Posterior cingulate gyrus (tissue), 11 donors: ENCODE results near the gene ZYG11A.
A peak's percentile ranks its signal among the peaks of the same experiment; 100 is the strongest.
"Not testable (repeated sequence)": the region's sequence is repeated elsewhere in the genome, so short reads cannot be mapped to it uniquely, and the experiment has no call there.

ENCODE experiments used
- DNase-seq, 10 donors: peaks; one replicate each; pipeline versions ENCODE4 v3.0.0 to v3.0.0-alpha.2; 2020 to 2021; ENCODE audit warnings: mixed read lengths in 3 of 10
- intact Hi-C: fragments of 100-400 bp; cut with DNase I; formaldehyde crosslinking; loops from one replicate; pipeline ENCODE4 v1.15.1; 2023

Gene ZYG11A

DNA sequence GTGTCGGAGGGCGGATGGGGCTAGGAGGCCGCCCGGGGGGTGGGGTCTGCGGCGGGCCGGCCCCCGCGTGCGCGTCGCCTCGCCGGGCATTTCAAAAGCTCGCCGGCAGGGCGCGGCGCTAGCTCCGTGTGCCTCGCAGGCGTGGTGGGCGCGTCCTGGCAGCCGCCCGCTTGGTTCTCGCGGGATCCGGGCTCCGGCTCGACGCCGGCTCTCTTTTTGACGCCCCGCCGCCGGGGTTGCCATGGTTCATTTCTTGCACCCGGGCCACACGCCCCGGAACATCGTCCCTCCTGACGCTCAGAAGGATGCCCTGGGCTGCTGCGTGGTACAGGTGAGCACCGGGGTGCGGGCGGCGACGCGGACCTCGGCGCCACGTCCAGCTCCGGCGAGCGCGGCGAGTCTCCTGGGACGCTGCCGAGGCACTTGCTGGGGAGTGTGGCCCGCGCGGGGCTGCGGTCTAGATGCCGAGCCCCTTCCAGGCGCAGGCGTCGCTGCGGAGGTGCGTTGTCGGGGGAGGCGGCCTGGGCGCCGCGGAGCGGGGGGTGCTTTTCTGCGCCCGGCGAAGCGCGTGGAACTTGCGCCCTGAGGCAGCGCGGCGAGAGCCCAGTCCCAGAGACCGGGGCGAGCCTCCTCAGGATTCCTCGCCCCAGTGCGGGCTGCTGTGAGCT, at the start of gene ZYG11A:
ZYG11A (plus strand) TSS at position 118 of the 668 bp plus-strand sequence; CDS start at position 242, 124 bp downstream.
- DNase-seq = peak in 1 of 10 donors; percentile 56
- intact Hi-C loops = no loop called here

DNA sequence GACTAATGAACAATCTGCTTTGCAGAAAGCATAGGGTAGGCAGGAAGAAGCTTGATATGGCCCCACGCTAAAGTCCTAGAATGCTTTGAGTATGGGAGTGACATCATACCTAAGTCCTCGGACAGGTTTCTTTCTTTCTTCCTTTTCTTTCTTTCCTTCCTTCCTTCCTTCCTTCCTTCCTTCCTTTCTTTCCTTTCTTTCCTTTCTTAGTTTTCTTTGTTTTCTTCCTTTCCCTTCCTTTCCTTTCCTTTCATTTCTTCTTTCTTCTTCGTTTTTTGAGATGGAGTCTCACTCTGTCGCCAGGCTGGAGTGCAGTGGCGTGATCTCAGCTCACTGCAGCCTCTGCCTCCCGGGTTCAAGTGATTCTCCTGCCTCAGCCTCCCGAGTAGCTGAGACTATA, 48.8 kb upstream of the ZYG11A start:
- intact Hi-C loops, DNase-seq: not testable (repeated sequence)

DNA sequence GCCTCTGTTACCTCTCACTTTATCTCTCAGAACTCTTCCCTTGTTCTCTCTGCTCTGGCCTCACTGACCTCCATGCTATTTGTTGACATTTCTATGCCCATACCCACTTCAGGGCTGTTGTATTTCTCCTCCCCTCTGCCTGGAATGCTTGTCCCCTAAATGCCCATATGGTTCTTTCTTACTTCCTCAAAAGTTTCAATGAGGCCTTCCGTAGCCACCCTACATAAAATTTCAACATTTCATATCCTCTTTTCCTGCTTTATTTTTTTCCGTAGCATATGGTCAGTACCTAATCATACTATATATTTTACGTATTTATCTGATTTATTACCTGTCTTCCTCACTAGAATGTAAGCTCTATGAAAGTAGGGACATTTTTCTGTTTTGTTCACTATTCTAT, 47.1 kb upstream of the ZYG11A start:
- intact Hi-C loops = no loop called here
- DNase-seq = no peak

DNA sequence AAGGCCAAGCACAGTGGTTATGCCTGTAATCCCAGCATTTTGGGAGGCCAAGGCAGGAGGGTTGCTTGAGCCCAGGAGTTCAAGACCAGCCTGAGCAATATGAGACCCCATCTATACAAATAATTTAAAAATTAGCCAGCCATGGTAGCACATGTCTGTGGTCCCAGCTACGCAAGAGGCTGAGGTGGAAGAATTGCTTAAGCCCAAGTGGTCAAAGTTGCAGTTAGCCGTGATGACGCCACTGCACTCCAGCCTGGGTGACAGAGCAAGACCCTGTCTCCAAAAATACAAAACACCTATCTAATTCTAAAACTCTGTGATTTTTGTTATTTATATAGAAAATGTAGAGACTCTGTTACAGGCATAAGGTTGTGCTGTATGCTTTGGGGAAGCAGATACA, 44.2 kb upstream of the ZYG11A start:
- intact Hi-C loops = no loop called here
- no peak for DNase-seq

DNA sequence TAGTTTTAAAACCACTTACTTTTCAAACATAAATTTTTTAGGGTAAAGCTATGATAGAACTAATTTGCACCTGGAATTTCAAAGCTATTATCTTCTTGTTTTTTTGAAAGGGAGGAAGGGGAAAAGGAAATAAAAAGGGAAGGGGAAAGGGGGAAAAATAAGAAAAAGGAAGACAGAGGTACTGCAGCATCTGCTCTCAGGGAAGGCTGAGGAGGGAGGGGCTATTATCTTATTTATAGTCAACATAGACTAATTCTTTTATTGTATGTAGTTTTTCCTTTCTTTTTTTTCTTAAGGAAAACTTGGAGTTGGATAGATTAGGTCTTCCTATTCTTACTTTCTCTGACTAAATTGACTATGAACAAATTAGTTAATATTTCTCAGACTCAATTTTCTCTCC, 41.5 kb upstream of the ZYG11A start:
- intact Hi-C loops = no loop called here
- no peak for DNase-seq

DNA sequence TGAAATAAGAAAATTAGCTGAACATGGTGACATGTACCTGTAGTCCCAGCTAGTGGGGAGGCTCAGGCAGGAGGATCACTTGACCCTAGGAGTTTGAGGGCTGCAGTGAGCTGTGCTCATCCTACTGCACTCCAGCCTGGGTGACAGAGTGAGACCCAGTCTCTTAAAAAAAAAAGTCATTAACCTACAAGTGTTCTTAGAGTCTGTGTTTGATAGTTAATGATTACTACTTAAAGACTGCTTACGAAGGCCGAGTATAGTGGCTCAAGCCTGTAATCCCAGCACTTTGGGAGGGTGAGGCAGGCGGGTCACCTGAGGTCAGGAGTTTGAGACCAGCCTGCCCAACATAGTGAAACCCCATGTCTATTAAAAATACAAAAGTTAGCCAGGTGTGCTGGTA, 38.5 kb upstream of the ZYG11A start:
- intact Hi-C loops, DNase-seq: not testable (repeated sequence)

DNA sequence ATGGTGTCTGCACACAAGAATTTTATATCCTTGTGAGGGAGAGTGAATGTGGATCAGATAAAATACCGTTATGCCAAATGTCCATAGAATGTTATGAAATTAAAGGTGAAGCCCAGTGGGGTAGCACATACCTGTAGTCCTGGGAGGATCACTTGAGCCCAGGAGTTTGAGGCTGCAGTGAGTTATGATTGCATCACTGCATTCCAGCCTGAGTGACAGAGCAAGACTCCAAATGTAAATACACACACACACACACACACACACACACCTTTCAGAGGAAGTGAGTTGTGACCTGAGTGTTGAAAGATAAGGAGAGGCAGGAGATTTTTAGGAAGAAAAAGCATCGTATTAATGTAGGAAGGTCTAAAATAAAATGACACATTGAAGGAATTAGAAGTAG, 28.1 kb upstream of the ZYG11A start:
- intact Hi-C loops = no loop called here
- no peak for DNase-seq

DNA sequence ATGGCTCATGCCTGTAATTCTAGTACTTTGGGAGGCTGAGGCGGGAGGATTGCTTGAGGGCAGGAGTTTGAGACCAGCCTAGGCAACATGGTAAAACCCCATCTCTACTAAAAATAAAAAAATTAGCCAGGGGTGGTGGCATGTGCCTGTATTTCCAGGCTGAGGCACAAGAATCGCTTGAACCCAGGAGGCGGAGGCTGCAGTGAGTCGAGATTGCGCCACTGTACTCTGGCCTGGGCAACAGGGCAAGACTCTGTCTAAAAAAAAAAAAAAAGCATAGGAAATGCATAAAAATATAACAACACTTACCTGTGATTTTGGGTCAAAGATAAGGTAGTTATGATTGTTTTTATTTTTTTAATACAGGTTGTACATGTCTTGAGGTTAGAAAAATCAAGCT, 21.7 kb upstream of the ZYG11A start:
- intact Hi-C loops, DNase-seq: not testable (repeated sequence)

DNA sequence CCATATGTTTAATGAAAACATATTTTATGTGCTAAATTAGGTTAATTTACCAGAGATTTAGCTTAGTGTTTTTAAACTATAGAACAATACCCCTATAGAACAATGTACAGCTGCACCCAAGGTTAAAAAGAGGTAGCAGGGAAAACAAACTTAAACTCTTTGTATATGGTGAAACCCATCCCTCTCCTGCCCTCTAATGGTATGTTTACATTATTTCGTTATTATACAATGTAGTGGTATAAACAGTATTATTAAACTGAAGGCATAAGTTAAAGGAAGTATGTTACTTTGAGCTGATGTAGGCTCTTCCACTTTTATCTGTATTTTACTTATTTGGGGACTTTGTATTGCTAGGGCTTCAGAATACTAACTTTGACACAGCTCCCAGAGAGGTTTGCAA, 16.7 kb upstream of the ZYG11A start:
- DNase-seq = no peak
- intact Hi-C loops = no loop called here

DNA sequence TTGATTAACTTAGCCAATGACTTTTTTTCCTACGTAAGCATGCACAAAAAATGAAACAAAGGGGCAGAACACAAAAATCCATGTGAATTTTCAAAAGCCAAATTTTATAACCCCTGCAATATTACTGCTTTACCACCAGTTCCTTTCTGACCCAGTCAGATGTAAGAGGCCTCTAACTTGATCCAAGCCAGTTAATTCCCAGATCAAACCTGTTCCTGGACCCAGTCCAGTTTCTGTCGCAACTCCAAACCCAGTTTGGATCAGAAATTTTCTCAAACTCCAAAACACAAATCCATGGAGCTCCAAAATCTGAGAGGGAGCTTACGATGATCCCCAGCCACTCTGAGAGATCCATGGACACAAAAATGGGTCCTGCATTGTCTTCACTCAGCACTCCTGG, 7.8 kb upstream of the ZYG11A start:
- DNase-seq = no peak
- intact Hi-C loops = no loop called here

DNA sequence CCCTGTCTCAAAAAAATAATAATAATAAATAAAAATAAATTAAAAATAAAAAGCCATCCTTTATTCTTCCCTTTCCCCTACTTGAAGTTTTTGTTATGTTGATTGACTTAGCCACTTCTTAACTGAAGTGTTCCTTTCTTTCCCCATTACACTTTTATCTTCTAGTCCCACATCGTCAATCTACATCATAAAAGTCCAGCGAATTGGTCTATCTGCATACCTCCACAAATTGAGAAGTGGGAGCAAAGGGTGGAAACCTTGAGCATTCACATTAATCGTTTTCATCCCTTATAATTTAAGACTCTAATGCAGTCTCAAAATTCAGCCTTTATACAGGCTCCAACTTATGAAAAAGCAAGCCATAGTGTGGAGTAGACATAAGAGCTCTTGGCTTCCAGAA, 6.5 kb upstream of the ZYG11A start:
- DNase-seq = no peak
- intact Hi-C loops = no loop called here

DNA sequence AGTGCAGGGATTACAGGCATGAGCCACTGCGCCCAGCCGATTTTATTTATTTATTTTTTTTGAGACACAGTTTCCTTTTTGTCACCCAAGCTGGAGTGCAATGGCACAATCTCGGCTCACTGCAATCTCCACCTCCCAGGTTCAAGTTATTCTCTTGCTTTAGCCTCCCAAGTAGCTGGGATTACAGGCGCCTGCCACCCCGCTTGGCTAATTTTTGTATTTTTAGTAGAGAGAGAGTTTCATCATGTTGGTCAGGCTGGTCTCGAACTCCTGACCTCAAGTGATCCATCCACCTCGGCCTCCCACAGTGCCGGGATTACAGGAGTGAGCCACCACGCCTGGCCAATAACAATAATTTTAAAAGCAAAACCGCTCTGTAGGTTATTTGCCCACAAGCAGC, 3.4 kb upstream of the ZYG11A start:
- peak in 1 of 10 donors; percentile 15 for DNase-seq
- intact Hi-C loops = not testable (repeated sequence)

DNA sequence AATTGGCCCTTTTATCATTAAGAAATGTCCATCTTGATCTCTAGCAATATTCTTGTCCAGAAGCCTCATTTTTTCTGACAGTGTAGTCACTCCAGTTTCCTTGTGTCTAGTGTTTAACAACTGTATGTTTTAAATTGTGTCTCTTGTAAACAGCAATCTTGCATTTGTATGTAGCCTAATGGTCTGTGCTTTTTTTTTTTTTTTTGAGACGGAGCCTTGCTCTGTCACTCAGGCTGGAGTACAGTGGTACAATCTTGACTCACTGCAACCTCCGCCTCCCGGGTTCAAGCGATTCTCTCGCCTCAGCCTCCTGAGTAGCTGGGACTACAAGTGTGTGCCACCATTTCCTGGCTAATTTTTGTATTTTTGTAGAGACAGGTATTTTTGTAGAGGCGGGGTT, 2.6 kb downstream of the ZYG11A start:
- intact Hi-C loops, DNase-seq: not testable (repeated sequence)

DNA sequence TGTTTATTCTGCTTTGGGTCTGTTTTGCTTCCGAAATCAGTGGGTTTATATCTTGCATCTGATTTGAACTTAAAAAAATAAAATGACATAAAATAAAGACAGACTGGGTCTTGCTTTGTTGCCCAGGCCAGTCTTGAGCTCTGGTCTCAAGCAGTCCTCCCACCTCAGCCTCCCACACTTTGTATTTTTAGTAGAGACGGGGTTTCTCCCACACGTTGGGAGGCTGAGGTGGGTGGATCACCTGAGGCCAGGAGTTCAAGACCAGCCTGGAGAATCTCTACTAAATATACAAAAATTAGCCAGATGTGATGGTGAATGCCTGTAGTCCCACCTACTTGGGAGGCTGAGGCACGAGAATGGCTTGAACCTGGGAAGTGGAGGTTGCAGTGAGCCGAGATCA, 5.9 kb downstream of the ZYG11A start:
- DNase-seq = no peak
- intact Hi-C loops = no loop called here

DNA sequence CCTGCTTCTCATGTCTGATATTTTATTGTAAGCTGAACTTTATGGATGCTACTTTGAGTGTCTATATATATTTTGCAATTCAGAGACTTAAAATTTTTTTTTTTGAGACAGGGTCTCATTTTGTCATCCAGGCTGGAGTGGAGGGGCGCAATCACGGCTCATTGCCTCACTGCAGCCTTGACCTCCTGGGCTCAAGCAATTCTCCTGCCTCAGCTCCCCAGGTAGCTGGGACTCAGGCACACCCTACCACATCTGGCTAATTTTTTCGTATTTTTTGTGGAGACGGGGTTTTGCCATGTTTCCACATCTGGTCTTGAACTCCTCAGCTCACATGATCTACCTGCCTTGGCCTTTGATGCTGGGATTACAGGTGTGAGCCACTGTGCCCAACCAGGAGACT, 8.4 kb downstream of the ZYG11A start:
- intact Hi-C loops = no loop called here
- DNase-seq = peak in 1 of 10 donors; percentile 53

DNA sequence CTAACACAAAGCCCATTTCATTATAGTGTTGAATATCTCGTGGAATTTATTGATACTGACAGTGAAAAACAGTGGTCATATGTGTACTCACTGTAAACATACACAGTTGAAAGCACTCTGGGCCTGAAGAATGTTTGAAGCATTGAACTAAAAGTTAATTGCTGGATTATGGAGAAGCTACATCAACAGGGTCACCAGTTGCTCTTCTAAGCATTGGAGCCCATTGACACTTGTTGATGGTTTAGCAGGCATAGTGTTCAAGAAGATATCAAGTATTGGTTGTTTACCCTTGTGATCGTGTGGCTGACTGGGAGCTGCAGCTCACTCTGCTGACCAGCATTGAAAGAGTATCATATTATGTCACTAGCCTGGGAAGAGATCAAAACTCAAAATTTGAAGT, 10.3 kb downstream of the ZYG11A start:
- no peak for DNase-seq
- intact Hi-C loops = no loop called here

DNA sequence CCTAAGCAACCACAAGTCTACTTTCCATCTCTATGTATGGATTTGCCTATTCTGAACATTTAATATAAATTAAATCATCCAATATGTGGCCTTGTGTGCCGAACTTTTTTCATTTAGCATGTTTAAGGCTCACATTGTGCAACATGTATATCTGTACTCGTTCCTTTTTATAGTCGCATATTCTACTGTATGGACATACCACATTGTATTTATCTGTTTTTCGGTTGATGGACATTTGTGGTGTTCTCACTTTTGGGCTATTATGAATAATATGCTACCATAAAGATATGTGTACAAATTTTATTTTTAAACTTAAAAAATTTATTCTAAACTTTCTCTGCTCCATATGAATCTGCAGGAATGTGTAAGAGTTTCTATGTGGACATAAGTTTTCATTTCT, 13.0 kb downstream of the ZYG11A start:
- intact Hi-C loops = no loop called here
- no peak for DNase-seq

DNA sequence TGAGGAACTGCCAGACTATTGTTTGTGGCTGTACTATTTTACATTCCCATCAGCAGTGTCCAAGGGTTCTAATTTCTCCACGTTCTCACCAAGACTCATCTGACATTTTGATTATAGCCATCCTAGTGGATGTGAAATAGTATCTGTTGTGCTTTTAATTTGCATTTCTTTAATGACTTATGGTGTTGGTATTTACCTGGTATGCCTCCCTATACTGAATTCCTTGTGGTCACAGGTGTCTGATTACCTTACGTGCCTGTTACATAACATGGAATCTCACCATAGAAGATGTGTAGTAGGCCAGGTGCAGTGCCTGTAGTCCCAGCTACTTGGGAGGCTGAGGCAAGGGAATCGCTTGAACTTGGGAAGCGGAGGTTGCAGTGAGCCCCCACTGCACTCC, 13.5 kb downstream of the ZYG11A start:
- DNase-seq = no peak
- intact Hi-C loops = no loop called here

DNA sequence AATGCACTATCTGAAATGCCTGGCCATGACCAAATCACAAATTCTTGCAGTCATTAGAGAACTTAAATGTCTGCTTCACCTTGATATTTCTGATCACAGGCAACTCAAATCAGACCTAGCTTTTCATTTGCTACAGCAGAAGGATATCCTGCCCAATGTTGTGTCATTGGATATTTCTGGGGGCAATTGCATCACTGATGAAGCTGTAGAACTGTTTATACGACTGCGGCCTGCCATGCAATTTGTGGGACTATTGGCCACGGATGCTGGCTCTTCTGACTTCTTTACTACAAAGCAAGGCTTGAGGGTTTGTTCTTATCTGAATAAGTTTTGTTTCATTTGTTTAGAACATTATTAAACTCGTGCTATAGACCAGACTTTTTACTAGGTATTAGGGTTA, 14.9 kb downstream of the ZYG11A start:
- intact Hi-C loops = no loop called here
- DNase-seq = no peak

DNA sequence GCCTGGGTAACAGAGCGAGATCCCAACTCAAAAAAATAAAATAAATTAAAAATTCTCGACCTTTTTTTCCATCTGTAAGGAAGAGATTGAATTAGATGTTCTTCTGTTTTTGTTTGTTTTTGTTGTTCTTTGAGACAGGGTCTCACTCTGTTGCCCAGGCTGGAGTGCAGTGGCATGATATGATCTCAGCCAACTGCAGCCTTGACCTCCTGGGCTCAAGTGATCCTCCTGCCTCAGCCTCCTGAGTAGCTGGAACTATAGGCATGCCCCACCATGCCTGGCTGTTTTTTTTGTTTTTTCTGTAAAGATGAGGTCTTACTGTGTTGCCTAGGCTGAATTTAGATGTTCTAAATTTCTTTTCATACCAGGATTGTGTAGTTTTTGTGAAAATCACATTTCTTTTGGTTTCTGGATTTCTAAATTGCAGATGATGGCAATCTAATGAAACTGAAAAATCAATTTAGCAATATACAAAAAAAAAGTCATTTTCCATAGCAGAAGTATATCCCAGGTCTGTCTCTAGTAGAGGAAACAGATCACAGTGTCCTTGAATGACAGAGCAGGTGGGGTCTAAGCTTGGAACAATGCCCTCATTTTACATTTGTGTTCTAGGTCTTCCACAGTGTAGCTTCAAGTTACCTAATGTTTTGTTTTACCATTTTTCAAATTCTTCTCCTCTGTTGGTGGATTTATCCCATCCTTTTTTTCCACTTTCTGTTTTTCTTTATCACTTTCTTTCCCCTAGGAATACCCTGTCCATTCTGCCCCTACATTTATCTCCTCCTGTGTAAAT, 20.3 kb downstream of the ZYG11A start:
- no peak for DNase-seq
- intact Hi-C loops = no loop called here

DNA sequence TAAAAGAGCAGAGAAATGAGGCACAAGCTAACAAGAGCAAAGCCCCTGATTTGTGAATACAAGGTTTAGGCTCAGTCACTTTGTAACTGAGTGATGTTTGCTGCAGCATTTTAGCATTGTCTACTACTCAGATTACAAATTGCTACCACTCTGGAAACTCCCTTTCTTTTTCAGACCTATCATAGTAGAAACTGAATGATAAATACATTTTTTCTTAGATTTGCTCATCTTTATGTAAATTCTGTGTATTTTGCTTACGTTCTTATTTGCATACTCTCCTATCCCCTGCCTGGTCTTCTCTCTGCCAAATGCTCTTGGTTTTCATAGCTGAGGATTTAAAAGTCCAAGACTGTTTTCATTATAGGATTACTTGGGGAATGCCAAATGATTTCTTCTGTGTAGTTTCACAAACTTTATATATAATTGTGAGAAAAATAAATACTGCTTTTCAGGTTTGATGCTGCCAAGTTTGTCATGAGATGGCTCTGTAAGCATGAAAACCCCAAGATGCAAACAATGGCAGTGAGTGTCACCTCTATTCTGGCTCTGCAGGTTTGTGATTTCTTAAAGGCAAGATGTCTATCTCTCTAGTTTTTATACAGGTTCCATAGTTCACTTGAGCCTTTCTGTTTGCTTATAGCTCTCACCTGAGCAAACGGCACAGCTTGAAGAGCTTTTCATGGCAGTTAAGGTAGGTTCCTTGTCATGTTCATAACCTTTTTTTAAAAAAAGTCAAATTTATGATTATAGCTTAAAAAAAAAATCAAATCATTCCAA, 24.7 kb downstream of the ZYG11A start:
- DNase-seq = no peak
- intact Hi-C loops = no loop called here
